HepG2 (cell line): ENCODE results near the gene ZNF445. TPM values are rescaled to one million over a fixed set of nuclear protein-coding genes. Genes with fewer than 3 reads are reported as not detected.

ENCODE experiments used
- ARID2 ChIP-seq: sonication (generic); formaldehyde crosslinking; IDR thresholded peaks from 2 replicates; pipeline ENCODE4 v1.8.1; 2022; ENCODE audit warnings: mild to moderate bottlenecking, missing genetic modification reagents, borderline replicate concordance
- HDAC2 ChIP-seq: sonication (generic); formaldehyde crosslinking; IDR thresholded peaks from 2 replicates; pipeline ENCODE4 v1.4.0; 2020; ENCODE audit warnings: missing genetic modification reagents
- MXD1 ChIP-seq: sonication (generic); formaldehyde crosslinking; IDR thresholded peaks from 2 replicates; pipeline ENCODE4 v1.4.0; 2020; ENCODE audit warnings: mild to moderate bottlenecking, missing genetic modification reagents
- NFRKB ChIP-seq: fragments of 450-650 bp; IDR thresholded peaks from 2 replicates; pipeline ENCODE4 v1.6.1; 2017
- PHF5A ChIP-seq: IDR thresholded peaks from one replicate; pipeline ENCODE4 v1.6.1; 2018; ENCODE audit warnings: low read depth, missing genetic modification reagents; ENCODE audit not compliant: unreplicated experiment
- SAP130 ChIP-seq: IDR thresholded peaks from 2 replicates; pipeline ENCODE4 v1.6.1; 2016; ENCODE audit warnings: low read depth
- SIN3B ChIP-seq: fragments of 150-350 bp; IDR thresholded peaks from 2 replicates; pipeline ENCODE4 v1.6.1; 2014; ENCODE audit warnings: low read length
- SKIL ChIP-seq: sonication (generic); formaldehyde crosslinking; IDR thresholded peaks from 2 replicates; pipeline ENCODE4 v1.8.0; 2022; ENCODE audit warnings: missing genetic modification reagents, mild to moderate bottlenecking, moderate library complexity, borderline replicate concordance
- ZBTB10 ChIP-seq: sonication (generic); formaldehyde crosslinking; IDR thresholded peaks from 2 replicates; pipeline ENCODE4 v1.4.0; 2020; ENCODE audit warnings: missing genetic modification reagents, borderline replicate concordance
- ZNF777 ChIP-seq: sonication (generic); formaldehyde crosslinking; IDR thresholded peaks from 2 replicates; pipeline ENCODE4 v1.4.0; 2020; ENCODE audit warnings: missing genetic modification reagents
- polyA plus RNA-seq, 8 experiments: library from polyadenylated mRNA; depleted of rRNA in 3 of 8; stranded (reverse) in 7 of 8; unstranded in 1 of 8; fragments of >200 nt; fragmentation: Illumina TruSeq in 4 of 8; extraction: Trizol in 4 of 8; gene quantifications; 2 replicates each; pipeline versions ENCODE4 v1.2.1 to v1.2.3, GENCODE V29; 2011 to 2016; ENCODE audit warnings: low read depth in 4 of 8, missing spikeins in 1 of 8, mixed read lengths in 1 of 8; ENCODE audit not compliant: insufficient read depth in 1 of 8
- total RNA-seq, 5 experiments: library from RNA; depleted of rRNA; stranded (reverse); fragments of >200 nt; fragmentation: Illumina TruSeq; extraction: Trizol; gene quantifications; 2 replicates each; pipeline ENCODE4 v1.2.3, GENCODE V29; 2016; ENCODE audit warnings: low read depth in 1 of 5
- TF ChIP-seq, protein P1 (sequence below): sonication (generic); formaldehyde crosslinking; IDR thresholded peaks from 2 replicates; pipeline ENCODE4 v1.4.0; 2020; ENCODE audit warnings: missing genetic modification reagents
- TF ChIP-seq, protein P2 (sequence below): sonication (generic); formaldehyde crosslinking; IDR thresholded peaks from 2 replicates; pipeline ENCODE4 v1.8.0; 2022; ENCODE audit warnings: mild to moderate bottlenecking, missing genetic modification reagents; ENCODE audit not compliant: insufficient replicate concordance
- TF ChIP-seq, protein P3 (sequence below): sonication (generic); formaldehyde crosslinking; IDR thresholded peaks from 2 replicates; pipeline ENCODE4 v1.5.0; 2020; ENCODE audit warnings: missing genetic modification reagents

ZNF445 gene
- total and polyA plus RNA-seq, 2 of the 13 experiments (the other 11 are each of a cell fraction or from before 2014, with no cell fraction given): 4.4 to 10.3 TPM

DNA sequence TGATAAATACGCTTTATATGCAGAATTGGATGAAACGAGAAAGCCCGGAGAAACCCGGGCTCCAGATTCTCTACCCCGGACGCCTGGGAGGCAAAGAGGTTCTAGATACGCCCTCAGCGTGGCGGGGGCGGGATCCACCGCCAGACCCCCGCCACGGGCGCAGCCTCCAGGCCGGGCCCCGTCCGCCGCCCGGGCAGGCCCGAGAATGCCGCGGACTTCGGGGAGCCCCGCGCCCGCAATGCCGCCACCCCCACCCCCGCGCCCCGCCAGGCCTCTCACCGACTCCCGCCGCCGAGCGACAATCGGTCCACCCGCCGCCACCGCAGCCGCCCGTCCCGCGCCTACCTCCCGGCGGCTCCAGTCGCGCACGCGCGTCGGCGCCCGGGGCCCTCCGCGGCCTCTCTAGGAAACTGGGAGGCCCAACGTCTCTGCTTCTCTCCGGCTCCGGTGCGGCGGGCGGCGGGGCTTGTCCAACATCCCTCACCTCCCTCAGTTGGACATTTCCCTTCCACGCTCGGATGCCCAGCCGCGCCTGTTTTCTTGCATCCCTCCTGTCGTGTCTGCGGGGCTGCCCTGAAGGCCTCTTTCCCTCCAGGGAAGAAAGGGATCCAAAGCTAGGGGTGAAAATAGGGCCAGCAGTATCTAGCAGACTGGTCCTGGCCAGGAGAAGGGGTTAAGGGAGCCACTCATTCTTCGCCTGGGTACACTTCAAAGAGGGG is at the start of gene ZNF445 (continued):
- TF ChIP-seq, protein P1, sequence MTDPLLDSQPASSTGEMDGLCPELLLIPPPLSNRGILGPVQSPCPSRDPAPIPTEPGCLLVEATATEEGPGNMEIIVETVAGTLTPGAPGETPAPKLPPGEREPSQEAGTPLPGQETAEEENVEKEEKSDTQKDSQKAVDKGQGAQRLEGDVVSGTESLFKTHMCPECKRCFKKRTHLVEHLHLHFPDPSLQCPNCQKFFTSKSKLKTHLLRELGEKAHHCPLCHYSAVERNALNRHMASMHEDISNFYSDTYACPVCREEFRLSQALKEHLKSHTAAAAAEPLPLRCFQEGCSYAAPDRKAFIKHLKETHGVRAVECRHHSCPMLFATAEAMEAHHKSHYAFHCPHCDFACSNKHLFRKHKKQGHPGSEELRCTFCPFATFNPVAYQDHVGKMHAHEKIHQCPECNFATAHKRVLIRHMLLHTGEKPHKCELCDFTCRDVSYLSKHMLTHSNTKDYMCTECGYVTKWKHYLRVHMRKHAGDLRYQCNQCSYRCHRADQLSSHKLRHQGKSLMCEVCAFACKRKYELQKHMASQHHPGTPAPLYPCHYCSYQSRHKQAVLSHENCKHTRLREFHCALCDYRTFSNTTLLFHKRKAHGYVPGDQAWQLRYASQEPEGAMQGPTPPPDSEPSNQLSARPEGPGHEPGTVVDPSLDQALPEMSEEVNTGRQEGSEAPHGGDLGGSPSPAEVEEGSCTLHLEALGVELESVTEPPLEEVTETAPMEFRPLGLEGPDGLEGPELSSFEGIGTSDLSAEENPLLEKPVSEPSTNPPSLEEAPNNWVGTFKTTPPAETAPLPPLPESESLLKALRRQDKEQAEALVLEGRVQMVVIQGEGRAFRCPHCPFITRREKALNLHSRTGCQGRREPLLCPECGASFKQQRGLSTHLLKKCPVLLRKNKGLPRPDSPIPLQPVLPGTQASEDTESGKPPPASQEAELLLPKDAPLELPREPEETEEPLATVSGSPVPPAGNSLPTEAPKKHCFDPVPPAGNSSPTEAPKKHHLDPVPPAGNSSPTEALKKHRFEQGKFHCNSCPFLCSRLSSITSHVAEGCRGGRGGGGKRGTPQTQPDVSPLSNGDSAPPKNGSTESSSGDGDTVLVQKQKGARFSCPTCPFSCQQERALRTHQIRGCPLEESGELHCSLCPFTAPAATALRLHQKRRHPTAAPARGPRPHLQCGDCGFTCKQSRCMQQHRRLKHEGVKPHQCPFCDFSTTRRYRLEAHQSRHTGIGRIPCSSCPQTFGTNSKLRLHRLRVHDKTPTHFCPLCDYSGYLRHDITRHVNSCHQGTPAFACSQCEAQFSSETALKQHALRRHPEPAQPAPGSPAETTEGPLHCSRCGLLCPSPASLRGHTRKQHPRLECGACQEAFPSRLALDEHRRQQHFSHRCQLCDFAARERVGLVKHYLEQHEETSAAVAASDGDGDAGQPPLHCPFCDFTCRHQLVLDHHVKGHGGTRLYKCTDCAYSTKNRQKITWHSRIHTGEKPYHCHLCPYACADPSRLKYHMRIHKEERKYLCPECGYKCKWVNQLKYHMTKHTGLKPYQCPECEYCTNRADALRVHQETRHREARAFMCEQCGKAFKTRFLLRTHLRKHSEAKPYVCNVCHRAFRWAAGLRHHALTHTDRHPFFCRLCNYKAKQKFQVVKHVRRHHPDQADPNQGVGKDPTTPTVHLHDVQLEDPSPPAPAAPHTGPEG: no peak
- no peak for TF ChIP-seq ARID2 (CRISPR knock-in tag)
- peak; percentile 25; the same call in 1 of the 2 replicates for TF ChIP-seq HDAC2 (CRISPR knock-in tag)
- no peak for TF ChIP-seq SIN3B
- TF ChIP-seq SAP130 (CRISPR knock-in tag): peak; percentile 61
- no peak for TF ChIP-seq ZBTB10 (CRISPR knock-in tag)
- TF ChIP-seq MXD1 (CRISPR knock-in tag): 0 out of 2 replicates have a peak, but pooled peaks have one; percentile 28
- TF ChIP-seq, protein P2, sequence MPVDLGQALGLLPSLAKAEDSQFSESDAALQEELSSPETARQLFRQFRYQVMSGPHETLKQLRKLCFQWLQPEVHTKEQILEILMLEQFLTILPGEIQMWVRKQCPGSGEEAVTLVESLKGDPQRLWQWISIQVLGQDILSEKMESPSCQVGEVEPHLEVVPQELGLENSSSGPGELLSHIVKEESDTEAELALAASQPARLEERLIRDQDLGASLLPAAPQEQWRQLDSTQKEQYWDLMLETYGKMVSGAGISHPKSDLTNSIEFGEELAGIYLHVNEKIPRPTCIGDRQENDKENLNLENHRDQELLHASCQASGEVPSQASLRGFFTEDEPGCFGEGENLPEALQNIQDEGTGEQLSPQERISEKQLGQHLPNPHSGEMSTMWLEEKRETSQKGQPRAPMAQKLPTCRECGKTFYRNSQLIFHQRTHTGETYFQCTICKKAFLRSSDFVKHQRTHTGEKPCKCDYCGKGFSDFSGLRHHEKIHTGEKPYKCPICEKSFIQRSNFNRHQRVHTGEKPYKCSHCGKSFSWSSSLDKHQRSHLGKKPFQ: no peak
- TF ChIP-seq NFRKB: no peak
- TF ChIP-seq ZNF777: no peak
- TF ChIP-seq SKIL (CRISPR knock-in tag): no peak
- TF ChIP-seq PHF5A: no peak
- TF ChIP-seq, protein P3, sequence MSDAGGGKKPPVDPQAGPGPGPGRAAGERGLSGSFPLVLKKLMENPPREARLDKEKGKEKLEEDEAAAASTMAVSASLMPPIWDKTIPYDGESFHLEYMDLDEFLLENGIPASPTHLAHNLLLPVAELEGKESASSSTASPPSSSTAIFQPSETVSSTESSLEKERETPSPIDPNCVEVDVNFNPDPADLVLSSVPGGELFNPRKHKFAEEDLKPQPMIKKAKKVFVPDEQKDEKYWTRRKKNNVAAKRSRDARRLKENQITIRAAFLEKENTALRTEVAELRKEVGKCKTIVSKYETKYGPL (CRISPR knock-in tag): no peak
